WTC11 (cell line): ENCODE measurements around the gene LAMTOR4. TPM values are rescaled to one million over a fixed set of nuclear protein-coding genes. Genes with fewer than 3 reads are reported as not detected.

Experiments used
- ATAC-seq: fragments of 200-7000 bp; cut with Tn5 transposase; 2 replicates; pipeline ENCODE4 v1.10.0; 2021; ENCODE audit warnings: mild to moderate bottlenecking, moderate library complexity
- CTCF ChIA-PET: fragments of 300-600 bp; sonication (Branson Sonifier 250); formaldehyde crosslinking; loops from one replicate; lab custom pipeline; 2021; ENCODE audit warnings: antibody characterized with exemption; lab: Charles Lee
- POLR2A ChIA-PET: fragments of 350-600 bp; sonication (Branson Sonifier 250); formaldehyde crosslinking; loops from one replicate; lab custom pipeline; 2021; ENCODE audit warnings: antibody characterized with exemption; lab: Charles Lee
- DNase-seq: peaks from one replicate; pipeline ENCODE4 v3.0.0; 2021; ENCODE audit warnings: low spot score
- H3K27ac Mint-ChIP-seq: 2 replicates; pipeline ENCODE4 v1.8.0; 2021; ENCODE audit warnings: mixed read lengths
- H3K27me3 Mint-ChIP-seq: 2 replicates; pipeline ENCODE4 v1.8.0; 2021; ENCODE audit warnings: low read depth, mild to moderate bottlenecking, moderate library complexity, mixed read lengths
- H3K36me3 Mint-ChIP-seq: 2 replicates; pipeline ENCODE4 v1.8.0; 2021; ENCODE audit warnings: mixed read lengths
- H3K4me1 Mint-ChIP-seq: 2 replicates; pipeline ENCODE4 v1.8.0; 2022; ENCODE audit warnings: mixed read lengths
- H3K4me3 Mint-ChIP-seq: 2 replicates; pipeline ENCODE4 v1.8.0; 2021; ENCODE audit warnings: mild to moderate bottlenecking, moderate library complexity, mixed read lengths
- H3K9me3 Mint-ChIP-seq: 2 replicates; pipeline ENCODE4 v1.8.0; 2021; ENCODE audit warnings: mixed read lengths
- ARID4B ChIP-seq: sonication (generic); formaldehyde crosslinking; IDR thresholded peaks from 2 replicates; pipeline ENCODE4 v1.8.0; 2023; ENCODE audit warnings: missing genetic modification reagents, mild to moderate bottlenecking, borderline replicate concordance
- CREB1 ChIP-seq: sonication (generic); formaldehyde crosslinking; IDR thresholded peaks from 2 replicates; pipeline ENCODE4 v1.8.0; 2023; ENCODE audit warnings: mild to moderate bottlenecking, missing genetic modification reagents
- E2F4 ChIP-seq: sonication (generic); formaldehyde crosslinking; IDR thresholded peaks from 2 replicates; pipeline ENCODE4 v1.8.1; 2022; ENCODE audit warnings: low read depth, mild to moderate bottlenecking, moderate library complexity, missing genetic modification reagents, borderline replicate concordance
- EMX1 ChIP-seq: fragments of 250-450 bp; sonication (Bioruptor Pico); IDR thresholded peaks from 2 replicates; pipeline ENCODE4 v1.8.0; 2021; ENCODE audit warnings: mild to moderate bottlenecking
- FOXJ3 ChIP-seq: sonication (generic); formaldehyde crosslinking; IDR thresholded peaks from 2 replicates; pipeline ENCODE4 v1.9.0; 2021; ENCODE audit warnings: missing genetic modification reagents, mild to moderate bottlenecking, borderline replicate concordance
- GTF2I ChIP-seq: fragments of 250-450 bp; sonication (Bioruptor Pico); conservative IDR thresholded peaks from 2 replicates; pipeline ENCODE4 v1.4.0; 2021; ENCODE audit warnings: mild to moderate bottlenecking
- JUN ChIP-seq: sonication (generic); formaldehyde crosslinking; IDR thresholded peaks from 2 replicates; pipeline ENCODE4 v1.8.0; 2023; ENCODE audit warnings: mild to moderate bottlenecking, missing genetic modification reagents
- MYBL2 ChIP-seq: sonication (generic); formaldehyde crosslinking; IDR thresholded peaks from 2 replicates; pipeline ENCODE4 v1.8.1; 2023; ENCODE audit warnings: mild to moderate bottlenecking, moderate library complexity, missing genetic modification reagents
- OVOL2 ChIP-seq: fragments of 250-450 bp; sonication (Bioruptor Pico); IDR thresholded peaks from 2 replicates; pipeline ENCODE4 v1.9.0; 2021; ENCODE audit warnings: mild to moderate bottlenecking, borderline replicate concordance
- TEAD4 ChIP-seq: sonication (generic); formaldehyde crosslinking; IDR thresholded peaks from 2 replicates; pipeline ENCODE4 v1.8.0; 2022; ENCODE audit warnings: mild to moderate bottlenecking, missing genetic modification reagents
- ZNF121 ChIP-seq: sonication (generic); formaldehyde crosslinking; IDR thresholded peaks from 2 replicates; pipeline ENCODE4 v1.8.0; 2023; ENCODE audit warnings: missing genetic modification reagents
- total RNA-seq: library from RNA; stranded (reverse); gene quantifications from 3 replicates; pipeline ENCODE4 v1.2.3, GENCODE V29; 2021

Gene LAMTOR4
- total RNA-seq, 1 experiment from 2014 or later: 199 TPM

GRCh38 chr7:100147278-100147677 is 1.4 kb upstream of the LAMTOR4 start (continued):
- TF ChIP-seq E2F4 (CRISPR knock-in tag) (no peak), MYBL2 (CRISPR knock-in tag) (no peak)

GRCh38 chr7:100148225-100148558 is 526 bp upstream of the LAMTOR4 start:
- peak overlapping the region; percentile 99 for H3K4me3 Mint-ChIP-seq
- ATAC-seq: no peak
- H3K27me3 Mint-ChIP-seq: peaks cover 3% of the 10 kb centered on the region; the same call in 1 of the 2 replicates
- ChIA-PET POLR2A (interaction anchor here (0.7 to 1.6 kb wide), 10 partner anchors 9 to 961 kb away, joined by 3 to 5 read pairs (median 4); partner anchors contain the start of genes AP4M1, GAL3ST4, GPC2 and MEPCE), CTCF (interaction anchor here (0.6 to 3.1 kb wide), 15 partner anchors 9 to 321 kb away, joined by 3 to 49 read pairs (median 4); partner anchors contain the start of genes AP4M1 and GAL3ST4)
- peaks cover 17% of the 10 kb centered on the region for H3K4me1 Mint-ChIP-seq
- no peak for DNase-seq
- peaks cover 20% of the 10 kb centered on the region for H3K36me3 Mint-ChIP-seq
- TF ChIP-seq TEAD4 (CRISPR knock-in tag) (no peak), EMX1 (CRISPR knock-in tag) (no peak), FOXJ3 (no peak), ZNF121 (0 out of 2 replicates have a peak, but pooled peaks have one; percentile 37)
- H3K9me3 Mint-ChIP-seq: peaks cover 11% of the 10 kb centered on the region
- H3K27ac Mint-ChIP-seq: peak overlapping the region; percentile 99

GRCh38 chr7:100152404-100152803 is 3.7 kb downstream of the LAMTOR4 start:
- no peak for TF ChIP-seq JUN (CRISPR knock-in tag)
- no peak for TF ChIP-seq ARID4B (CRISPR knock-in tag)
- TF ChIP-seq GTF2I (CRISPR knock-in tag): no peak
- no peak for TF ChIP-seq OVOL2
- Mint-ChIP-seq H3K36me3 (peaks cover 32% of the 10 kb centered on the region), H3K27me3 (no peaks in the 10 kb centered on the region), H3K9me3 (no peaks in the 10 kb centered on the region), H3K4me3 (no peak overlapping the region), H3K27ac (peak overlapping the region; percentile 16), H3K4me1 (peaks cover 35% of the 10 kb centered on the region)
- ChIA-PET POLR2A (no interaction called here), CTCF (interaction anchor here (0.7 kb wide), 1 partner anchor 12 kb away, joined by 3 read pairs; no protein-coding TSS in a partner anchor)
- no peak for DNase-seq
- ATAC-seq: no peak

GRCh38 chr7:100152937-100153666 is 4.4 kb downstream of the LAMTOR4 start:
- H3K27ac Mint-ChIP-seq: 0 out of 2 replicates have a peak overlapping the region, but pooled peaks have one; percentile 35
- ChIA-PET POLR2A (no interaction called here), CTCF (interaction anchor here (0.7 kb wide), 1 partner anchor 11 kb away, joined by 3 read pairs; no protein-coding TSS in a partner anchor)
- no peak for ATAC-seq
- H3K4me1 Mint-ChIP-seq: peaks cover 38% of the 10 kb centered on the region
- H3K36me3 Mint-ChIP-seq: peaks cover 32% of the 10 kb centered on the region
- H3K4me3 Mint-ChIP-seq: no peak overlapping the region
- DNase-seq: no peak
- H3K9me3 Mint-ChIP-seq: no peaks in the 10 kb centered on the region
- H3K27me3 Mint-ChIP-seq: no peaks in the 10 kb centered on the region
- no peak for TF ChIP-seq CREB1 (CRISPR knock-in tag)
